ENCODE results near the gene PRKCD.

The PRKCD gene

DNA sequence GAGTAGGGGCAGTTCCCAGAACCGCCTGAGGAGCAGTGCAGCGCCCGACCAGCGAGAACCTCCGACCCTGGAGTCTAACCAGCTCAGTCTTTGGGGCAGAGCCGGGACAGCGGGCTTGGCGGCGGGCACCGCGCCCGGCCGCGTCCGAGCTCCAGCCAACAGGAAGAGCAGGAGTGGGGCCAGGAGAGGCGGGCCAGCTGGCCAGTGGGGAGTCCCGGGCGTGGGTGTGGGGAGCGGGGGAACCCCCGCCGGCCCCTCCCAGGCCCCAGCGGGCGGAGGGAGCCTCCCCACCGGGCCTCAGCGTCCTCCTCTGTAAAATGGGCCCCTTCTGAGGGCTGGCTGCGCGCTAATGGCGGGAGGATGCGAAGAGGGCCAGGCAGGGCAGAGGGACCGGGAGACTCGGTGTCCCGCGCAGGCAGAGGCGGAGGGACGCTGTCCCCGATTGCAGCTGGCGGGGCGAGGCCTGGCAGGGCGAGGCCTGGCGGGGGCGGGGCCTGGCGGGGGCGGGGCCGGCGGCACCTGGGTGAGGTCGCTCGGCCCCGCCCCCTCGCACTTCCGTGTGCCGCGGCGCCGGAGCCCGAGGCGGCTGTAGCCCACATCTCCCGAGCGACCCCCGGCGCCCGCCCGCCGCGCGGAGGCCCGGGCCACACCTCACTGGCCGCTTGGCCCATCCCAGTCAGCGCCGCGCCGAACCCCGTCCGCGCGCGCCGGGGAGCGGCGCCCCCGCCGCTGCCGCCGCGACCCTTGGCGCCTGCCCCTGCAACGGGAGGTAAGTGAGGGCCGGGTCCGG lies at the start of gene PRKCD:
TSS of gene PRKCD (plus strand) at position 550 of the 790 bp plus-strand sequence. CDS start 17,214 bp downstream, outside the sequence.
- peak; percentile 83 for DNase-seq

DNA sequence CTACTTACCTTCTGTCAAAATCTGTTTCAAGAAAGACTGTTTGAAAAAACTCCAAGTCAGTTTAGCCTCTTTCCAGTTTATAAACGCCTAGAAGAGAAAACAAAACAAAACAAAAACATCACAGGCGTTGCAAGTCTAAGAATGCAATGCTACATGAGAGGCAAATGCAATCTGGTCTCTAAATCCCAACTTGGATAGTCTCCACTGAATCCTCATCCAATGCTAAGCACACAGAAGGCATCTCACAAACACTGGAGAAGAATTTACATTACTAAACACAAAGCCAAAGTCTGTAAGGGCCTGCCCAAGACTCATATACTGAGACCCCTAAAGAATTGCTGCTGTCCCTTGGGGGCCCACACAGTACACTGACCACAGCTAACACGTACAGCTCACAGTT lies 49.2 kb upstream of the PRKCD start:
- DNase-seq: no peak

DNA sequence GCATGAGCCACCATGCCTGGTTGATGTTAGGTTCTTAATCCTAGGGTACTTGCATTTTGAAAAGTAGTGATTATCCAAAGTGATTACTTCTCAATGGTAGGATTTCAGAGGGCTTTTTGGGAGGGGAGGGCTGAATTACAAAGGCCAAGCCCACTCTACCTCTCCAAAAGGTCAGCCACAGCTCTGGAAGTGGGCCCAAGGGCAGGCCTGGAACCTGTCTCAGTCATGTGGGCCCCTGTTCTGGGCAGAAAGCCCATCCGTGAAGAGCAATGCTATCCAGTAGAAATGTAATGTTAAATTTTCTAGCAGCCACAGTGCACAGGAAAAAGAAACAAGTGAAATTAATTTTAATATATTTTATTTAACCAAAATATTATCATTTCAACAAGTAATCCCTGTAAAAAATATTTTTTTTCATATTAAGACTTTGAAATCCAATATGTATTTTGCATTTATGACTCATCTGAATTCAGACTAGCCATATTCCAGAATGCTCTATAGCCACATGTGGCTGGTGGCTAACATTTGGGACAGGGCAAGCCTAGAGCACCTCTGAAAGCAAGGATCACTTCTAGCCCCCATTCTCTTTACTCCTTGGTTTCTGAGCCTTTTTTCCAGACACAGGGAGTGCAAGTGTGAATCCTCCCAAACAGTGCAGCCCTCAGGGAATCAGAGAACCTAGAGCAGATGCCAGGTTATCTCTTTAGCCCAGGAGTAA lies 47.6 kb upstream of the PRKCD start:
- DNase-seq: no peak

DNA sequence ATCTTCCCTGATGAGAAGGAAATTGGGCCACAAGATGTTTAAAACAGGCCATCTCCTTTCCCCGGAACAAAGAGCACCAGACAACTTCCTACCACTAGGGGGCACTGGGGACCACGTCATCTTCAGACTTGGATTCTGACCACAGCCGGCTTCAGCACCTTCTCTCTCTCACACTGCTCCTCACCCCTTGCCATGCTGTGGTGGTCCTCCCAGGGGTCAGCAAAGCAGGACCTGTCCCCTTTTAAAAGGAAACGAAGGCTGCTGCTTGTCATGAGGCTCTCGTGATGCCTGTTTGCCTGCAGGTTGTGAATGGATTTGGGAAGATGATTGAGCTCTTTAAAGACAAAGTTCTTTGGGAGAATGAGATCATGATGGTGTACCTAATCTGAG lies 47.0 kb upstream of the PRKCD start:
- DNase-seq: peak; percentile 85

DNA sequence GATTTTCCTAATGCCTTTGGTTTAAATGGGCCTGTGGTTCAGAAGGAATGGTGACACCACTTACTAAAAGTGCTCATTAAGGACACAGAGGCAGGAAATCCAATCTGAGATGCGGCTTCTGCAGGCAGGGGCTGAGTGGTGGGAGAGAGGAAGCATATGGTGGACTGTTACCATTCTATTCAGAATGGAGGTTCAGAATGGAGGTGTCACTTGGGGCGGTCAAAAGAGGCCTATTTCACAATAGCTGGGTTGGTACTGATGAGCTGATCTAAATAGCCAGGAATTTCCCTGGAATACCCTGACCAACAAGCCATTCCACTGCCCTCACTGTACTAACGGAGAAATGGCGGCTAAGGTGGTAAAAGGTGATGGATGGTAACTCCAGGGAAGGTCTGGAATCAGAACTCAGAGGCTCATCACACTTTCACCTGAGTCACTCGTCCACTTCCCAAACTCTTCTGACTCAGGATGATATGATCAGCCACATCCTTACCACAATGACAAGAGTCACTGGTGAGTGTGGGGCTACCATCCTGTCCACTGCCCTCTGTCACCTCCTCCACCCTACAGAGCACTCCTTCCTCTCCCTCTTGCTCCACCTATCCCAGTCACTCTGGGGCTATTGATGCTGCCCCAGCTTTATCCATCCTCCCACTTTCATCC lies 46.5 kb upstream of the PRKCD start:
- DNase-seq: no peak

DNA sequence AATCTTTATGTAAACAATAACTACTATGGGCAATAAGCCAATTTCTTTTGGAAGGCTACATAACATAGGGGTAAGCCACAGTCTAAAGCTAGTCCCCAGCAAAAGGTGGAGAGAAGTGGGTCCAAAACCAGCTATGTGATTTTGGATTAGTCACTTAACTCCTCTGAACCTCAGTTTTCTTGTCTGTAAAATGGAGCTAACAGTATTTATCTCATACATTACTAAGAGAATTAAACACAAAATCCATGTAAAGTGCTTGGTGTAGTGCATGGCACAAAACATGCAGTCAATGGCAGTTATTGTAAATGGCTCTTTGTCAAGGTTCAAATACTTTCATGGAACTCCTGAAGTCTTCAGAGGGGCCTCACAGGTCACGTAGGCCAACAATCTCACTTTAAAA lies 44.1 kb upstream of the PRKCD start:
- DNase-seq: no peak

DNA sequence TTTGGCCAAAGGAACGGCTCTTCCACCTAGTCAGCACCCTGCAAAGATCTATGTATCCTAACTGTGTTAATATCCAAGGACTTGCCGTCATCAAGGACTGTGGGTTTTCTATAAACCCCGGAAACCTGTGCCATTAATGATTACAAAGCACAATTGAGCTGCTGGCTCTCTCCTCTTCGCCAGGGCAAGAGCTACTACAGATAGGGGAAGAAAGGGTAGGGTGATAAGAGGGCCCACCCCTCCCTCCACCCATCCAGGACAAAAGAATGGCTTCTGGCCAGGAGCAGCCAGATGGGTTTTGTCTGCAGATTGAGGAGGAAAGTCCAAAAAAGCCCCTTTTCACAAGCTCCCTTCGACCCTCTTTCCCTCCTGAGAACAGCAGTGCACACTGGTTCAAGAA lies 40.7 kb upstream of the PRKCD start:
- no peak for DNase-seq

DNA sequence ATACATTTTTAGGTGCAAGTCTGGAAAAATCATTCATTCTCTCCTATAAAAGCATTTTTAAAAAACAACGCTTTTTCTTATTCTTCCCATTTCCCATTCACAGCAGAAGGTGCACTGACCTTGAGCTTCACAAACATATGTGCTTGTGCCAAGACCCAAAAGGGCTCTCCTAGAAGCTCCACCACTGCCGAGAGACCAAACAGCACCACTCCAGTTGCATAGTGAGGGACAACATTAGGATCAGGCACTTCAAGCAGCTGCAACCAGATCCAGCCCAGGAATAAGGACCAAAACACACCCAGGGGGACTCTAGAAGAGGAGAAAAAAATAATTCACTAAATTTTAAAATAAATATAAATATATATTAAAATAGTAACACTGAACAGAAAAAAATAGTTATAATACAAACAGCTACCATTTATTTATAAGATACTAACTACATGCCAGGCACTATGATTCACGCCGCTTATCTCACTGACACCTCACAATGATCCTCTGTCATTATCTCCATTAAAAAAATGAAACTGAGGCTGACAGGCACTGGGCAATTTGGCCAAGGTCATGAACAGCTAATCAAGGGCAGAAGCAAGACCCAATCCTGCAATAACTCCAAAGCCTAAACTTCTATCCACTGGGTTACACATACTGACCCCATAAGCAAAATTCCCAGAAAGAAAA lies 38.6 kb upstream of the PRKCD start:
- no peak for DNase-seq

DNA sequence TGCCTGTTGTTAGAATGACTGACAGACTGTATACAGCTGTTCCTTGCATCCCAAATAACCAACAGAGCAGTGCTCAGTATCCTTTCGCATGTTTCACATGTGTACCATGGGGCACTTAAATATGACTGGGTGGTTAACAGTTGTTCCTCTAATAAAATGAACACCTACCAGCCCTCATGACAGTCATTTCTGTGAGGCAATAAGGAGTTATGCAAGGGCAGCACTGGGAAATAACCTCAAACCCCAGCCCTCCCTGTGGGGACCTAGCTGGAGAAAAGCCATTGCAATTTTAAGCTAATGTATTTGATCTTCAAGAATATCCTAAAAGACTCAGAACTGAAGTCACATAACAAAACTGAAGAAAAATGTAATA lies 38.1 kb upstream of the PRKCD start:
- DNase-seq: no peak

DNA sequence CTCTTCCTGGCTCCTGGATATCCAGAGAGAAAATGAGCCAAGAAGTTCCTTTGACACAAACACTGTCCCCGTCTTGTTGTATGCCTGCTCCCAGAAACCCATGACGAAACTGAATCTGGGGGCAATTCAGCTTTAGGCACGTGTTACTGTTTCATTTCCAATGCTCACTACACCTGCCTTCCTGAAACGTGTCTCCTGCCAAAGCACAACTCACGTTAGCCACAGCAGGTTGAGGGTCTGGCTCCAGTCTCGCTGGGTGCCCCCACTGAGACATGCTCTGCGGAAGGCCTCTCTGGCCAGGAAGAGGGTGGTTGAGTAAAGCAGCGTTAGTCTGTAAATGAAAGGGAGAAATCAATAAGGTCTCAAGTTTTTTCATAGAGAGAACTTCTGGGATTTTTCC lies 37.5 kb upstream of the PRKCD start:
- DNase-seq: no peak

DNA sequence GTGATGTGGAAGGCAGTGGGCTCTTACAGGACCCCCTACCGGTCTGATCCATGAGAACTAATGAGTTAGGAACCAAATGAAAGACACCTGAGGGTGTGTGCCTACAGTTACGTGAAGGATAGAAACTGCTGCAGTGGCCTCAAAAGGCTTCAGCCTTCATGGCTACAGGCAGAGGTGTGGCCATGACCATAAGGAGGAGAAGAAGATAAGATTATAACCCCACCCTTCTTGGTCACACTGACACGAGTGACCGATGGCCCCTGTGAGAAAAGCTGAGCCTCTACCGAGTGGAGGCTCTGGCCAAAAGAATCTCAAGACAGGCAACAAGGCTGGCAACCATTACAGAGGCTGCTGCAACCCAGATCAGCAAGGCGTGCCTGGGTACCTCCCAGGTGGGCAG lies 37.1 kb upstream of the PRKCD start:
- DNase-seq: no peak

DNA sequence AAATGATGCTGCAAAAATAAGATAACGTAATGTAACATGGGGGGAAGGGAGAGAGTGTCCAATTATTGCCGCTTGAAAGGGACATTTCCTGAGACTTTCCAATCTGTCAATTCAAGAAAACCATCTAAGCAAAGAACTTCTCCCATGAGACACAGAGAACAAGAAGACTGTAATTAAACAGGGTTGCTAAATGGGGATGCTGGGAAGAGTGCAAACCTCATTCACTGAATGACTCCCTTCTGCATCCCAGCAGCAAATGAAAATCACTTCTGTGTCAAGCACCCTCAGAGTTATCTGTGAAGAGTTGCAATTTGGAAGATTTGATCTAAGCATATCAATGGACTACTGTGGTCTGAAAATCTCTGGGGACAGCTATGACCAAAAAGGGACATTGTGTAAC lies 34.4 kb upstream of the PRKCD start:
- DNase-seq: no peak

DNA sequence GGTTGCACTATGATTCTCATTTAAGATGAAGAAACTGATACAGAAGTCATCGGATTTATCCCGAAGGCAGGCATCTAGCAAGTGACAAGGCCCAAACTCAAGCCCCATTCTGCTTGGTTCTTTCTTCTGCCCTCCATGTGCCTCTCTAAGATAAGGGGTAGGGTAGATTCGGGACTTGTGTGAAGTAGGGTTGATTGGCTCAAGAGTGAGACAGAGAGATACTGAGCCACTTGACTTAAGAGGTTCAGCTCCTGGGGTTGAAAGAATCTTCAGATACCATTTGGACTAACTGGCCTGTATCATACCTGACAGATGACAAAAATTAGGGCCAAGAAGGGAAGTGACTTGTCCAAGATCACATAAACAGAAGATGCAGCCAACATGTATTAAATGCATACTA lies 31.7 kb upstream of the PRKCD start:
- no peak for DNase-seq

DNA sequence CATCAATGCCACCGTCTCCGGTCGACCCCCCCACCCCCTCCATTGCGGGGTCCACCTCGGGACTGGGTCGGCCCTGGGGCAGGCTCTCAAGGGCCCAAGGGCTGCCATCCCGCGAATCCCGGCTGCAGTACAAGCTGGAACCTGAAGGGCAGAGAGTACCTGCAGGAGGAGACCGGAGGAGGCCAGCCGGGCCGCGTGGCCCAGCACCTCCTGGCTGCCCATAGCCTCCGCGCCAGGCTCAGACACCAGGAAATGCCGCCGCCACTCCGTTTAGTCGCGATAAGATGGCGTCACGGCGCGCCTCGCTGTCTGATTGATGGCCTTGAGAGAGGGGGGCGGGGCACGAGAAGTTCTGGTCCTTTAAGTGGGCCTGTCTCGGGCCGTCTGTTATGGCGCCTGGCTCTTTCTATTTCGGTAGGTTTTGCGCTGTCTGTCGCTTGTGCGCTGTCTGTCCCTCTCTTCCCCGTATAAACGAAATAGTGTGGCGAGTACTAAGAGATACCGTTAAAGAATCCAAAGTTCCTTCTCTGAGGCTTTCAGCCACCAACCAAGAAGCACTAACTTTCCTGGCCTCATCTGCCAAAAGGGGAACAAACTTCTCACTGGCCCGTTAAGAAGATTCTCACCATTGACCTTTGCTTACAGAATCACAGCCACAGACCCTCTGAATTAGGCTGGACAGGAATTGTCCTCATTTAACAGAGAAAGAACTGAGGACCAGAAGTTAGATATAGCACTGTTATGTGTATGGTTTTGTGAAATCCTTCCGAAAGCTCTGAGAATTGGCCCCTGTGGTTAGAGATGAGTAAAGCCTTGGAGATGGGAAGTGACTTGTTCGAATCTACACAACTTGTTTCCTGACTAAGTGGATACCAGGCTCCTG lies 30.6 kb upstream of the PRKCD start, which contains the start of gene RFT1:
TSS of gene RFT1 (minus strand) at position 257 of the 883 bp plus-strand sequence. CDS start at position 222, 35 bp downstream.
- DNase-seq: peak; percentile 97

DNA sequence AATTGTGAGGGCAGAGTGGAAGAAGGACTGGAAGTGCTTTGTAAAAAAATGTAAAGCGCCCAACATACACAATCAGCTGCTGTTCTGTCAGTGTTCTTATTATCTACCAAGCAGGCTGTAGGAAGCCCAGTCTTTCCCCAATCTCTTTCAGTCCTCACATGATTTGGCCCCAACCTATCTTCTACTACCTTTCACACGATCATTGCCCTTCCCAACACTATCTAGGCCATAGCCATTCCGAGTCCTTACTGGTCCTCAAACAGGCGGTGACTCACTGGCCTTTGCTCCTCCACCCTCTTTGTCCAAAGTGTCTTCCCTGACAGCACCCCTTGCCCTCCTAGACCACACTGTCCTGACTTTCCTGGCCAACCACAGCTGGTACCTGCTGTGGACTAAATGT lies 29.9 kb upstream of the PRKCD start:
- no peak for DNase-seq

DNA sequence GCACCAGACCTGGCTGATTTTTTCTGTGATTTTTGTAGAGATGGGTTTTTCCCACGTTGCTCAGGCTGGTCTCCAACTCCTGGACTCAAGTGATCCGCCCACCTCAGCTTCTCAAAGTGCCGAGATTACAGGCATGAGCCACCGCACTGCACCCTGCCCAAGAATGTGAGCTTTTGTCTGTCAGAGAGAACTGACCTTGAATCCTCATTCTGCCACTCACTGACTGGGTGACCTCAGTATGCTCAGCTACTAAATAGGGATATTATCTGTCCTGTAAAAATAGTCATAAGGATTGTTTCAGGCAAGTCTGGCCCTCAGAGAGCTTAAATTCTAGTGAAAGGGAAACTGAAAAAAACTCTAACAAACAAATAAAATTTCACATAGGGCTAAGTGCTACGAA lies 28.7 kb upstream of the PRKCD start:
- DNase-seq: no peak

DNA sequence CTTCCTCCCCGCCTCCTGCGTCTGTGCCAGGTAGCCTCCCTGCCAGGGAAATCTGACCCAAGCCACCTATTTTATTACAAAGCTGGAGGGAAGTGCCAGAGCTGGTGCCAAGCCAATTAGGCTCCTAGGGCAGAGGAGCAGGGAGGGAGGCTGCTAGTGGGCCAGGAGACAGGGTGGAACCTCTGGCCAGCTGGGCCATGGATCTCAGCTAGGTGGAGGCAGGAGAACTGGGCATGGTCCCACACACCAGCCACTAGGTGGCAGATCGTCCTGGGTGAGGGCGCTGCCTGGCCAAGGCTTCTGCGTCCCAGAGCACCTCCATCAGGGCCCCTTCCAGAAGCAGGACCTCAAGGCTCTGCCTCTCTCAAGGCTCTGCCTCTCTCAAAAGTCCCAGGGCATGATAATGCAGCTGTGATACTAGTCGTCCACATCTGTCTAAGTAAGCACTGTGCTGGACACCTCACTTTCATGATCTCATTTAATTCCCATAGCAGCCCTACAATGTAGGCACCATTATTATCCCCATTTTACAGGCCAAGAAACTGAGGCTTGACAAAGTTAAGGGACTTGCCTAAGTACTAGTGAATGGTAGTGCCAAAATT lies 26.3 kb upstream of the PRKCD start:
- DNase-seq: peak; percentile 72

DNA sequence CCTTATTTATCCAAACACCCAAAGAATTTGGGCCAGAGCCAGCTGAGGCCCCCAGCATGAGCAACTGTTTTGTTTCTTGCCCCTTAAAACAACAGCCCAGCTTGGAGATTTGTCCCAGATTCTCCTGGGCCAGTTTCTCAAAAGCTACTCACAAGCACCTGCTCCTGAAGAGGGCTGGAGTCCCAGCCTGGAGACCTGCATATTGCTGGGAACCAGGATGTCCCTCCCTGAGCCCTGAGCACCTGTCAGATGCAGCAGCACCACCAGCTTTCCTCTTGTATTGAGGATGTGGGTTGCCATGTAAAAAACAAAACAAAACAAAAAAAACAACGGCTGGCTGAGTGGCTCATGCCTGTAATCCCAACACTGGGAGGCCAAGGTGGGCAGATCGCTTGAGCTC lies 23.8 kb upstream of the PRKCD start:
- no peak for DNase-seq

DNA sequence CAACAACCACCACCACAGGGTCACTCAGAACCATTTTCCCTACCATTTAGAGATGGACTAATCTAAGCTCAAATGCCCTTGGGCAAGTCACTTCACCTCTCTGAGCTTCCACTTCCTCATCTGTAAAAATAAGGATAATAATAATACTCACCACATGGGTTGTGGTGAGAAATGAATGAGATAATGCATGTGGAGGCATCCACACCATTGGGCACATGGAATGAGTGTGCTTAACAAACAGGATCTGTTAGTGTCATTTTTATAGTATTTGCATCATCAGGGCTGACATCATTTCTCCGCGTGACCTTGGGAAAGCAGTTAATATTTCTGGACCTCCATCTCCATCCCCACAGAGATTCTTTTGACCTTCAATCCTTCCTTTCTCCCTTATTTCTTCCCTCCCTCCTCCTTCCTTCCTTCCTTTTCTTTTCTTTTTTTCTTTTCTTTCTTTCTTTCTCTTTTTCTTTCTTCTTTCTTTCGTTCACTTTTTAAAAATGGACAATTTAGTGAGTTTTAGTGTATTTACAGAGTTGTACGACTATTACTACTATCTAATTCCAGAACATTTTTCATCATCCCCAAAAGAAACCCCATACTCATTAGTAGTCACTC lies 23.1 kb upstream of the PRKCD start:
- DNase-seq: no peak

DNA sequence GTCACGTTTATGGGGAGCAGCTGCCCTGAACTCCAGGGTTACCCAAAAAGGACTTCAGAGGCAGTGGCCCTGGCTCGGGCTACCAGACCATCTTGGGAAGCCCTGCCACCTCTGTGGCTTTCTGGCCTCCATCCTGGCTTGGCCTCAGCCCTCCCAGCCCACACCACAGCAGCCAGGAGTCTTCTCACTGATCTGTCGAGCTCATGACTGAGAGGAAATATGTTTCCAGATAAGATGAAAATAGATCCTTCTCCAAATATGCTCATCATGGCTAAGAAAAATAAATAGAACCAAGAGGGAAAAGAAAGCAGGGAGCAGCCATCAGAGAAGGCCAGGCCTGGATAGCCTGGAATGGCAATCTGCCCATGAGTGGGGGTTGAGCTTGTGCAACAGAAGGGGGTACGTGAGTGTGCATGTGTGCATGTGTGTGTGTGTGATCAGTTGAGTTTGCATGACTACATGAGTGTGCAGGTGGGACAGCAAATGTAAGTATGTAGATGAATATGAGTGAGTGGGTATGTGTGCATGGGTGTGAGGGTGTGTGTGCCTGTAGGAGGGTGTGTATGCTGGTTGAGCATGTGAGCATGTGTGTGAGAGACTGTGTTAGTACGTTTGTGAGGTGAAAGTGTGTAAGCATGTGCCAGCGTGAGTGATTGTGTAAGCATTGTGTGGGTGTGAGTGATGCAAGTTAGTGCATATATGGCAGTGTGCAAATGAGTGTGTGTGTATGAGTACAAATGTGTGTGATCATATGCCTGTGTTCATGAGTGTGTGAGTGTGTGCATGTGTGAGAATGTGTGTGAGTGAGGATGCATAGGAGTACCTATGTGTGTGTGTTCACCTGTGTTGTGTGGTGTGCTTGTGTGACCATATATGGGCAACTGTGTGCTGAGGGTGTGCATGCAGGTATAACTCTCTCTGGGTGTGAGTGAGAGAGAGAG lies 20.8 kb upstream of the PRKCD start:
- DNase-seq: no peak

Data from CD4-positive, alpha-beta T cell treated with Interleukin-12 subunit alpha and Interleukin-12 subunit beta, for 1 hour (primary cell).